SK-N-SH treated with all-trans-retinoic acid at 6 μM for 48 hours (cell line): ENCODE data around the gene PACS1.

Source experiments
- ARNTL ChIP-seq: fragments of 450-650 bp; formaldehyde crosslinking; IDR thresholded peaks from 2 replicates; pipeline ENCODE4 v1.5.0; 2020; ENCODE audit warnings: low read depth, mild to moderate bottlenecking, moderate library complexity, borderline replicate concordance
- BACH2 ChIP-seq: fragments of 250-450 bp; sonication (Bioruptor Pico); IDR thresholded peaks from 2 replicates; pipeline ENCODE4 v1.9.0; 2021; ENCODE audit warnings: mild to moderate bottlenecking, borderline replicate concordance
- OSR1 ChIP-seq: fragments of 250-450 bp; sonication (Bioruptor Pico); IDR thresholded peaks from 2 replicates; pipeline ENCODE4 v1.8.0; 2022; ENCODE audit warnings: moderate library complexity, mild to moderate bottlenecking, inconsistent platforms
- RARB ChIP-seq: fragments of 250-450 bp; sonication (Bioruptor Pico); IDR thresholded peaks from 2 replicates; pipeline ENCODE4 v1.8.0; 2021; ENCODE audit warnings: mild to moderate bottlenecking, moderate library complexity
- TCF4 ChIP-seq: fragments of 250-450 bp; sonication (Bioruptor Pico); IDR thresholded peaks from 2 replicates; pipeline ENCODE4 v1.8.0; 2021; ENCODE audit warnings: mild to moderate bottlenecking, moderate library complexity, borderline replicate concordance
- TOX ChIP-seq: fragments of 250-450 bp; sonication (Bioruptor Pico); IDR thresholded peaks from 2 replicates; pipeline ENCODE4 v1.8.0; 2021; ENCODE audit warnings: mild to moderate bottlenecking, moderate library complexity, borderline replicate concordance
- ZFP3 ChIP-seq: fragments of 250-450 bp; sonication (Bioruptor Pico); IDR thresholded peaks from 2 replicates; pipeline ENCODE4 v1.5.0; 2020; ENCODE audit warnings: mild to moderate bottlenecking, moderate library complexity
- ZFP30 ChIP-seq: fragments of 450-650 bp; formaldehyde crosslinking; IDR thresholded peaks from 2 replicates; pipeline ENCODE4 v1.5.0; 2022; ENCODE audit warnings: mild to moderate bottlenecking, moderate library complexity
- TF ChIP-seq, protein P1 (sequence below): fragments of 250-450 bp; sonication (Bioruptor Pico); IDR thresholded peaks from 2 replicates; pipeline ENCODE4 v1.5.1; 2021; ENCODE audit warnings: mild to moderate bottlenecking, moderate library complexity
- TF ChIP-seq, protein P2 (sequence below): fragments of 250-450 bp; sonication (Bioruptor Pico); IDR thresholded peaks from 2 replicates; pipeline ENCODE4 v1.8.0; 2020; ENCODE audit warnings: mild to moderate bottlenecking, moderate library complexity, borderline replicate concordance

DNA sequence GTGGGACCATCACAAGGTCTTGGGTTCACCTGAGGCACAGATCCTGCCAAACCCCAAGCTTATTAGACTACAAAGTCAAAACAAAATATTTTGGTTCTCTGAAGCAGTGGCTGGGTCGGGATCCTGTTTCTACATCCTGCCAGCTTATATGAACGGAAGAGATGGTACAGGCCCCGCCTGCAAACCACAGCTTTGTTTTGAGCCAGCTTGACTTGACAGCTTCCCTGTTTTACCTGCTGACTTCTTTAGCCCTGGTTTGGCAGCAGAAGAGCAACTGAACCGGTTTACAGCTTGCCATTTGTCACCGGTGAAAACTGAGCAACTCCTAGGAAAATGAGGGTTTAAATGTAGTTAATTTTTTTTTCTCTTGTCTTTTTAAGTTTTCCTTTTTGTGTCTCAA lies 11.4 kb downstream of the PACS1 start:
- TF ChIP-seq OSR1 (no peak), ZFP3 (CRISPR knock-in tag) (no peak), ZFP30 (CRISPR knock-in tag) (no peak), ARNTL (CRISPR knock-in tag) (no peak), RARB (CRISPR knock-in tag) (no peak), BACH2 (CRISPR knock-in tag) (no peak), TOX (no peak), TCF4 (CRISPR knock-in tag) (no peak)
- TF ChIP-seq, protein P1, sequence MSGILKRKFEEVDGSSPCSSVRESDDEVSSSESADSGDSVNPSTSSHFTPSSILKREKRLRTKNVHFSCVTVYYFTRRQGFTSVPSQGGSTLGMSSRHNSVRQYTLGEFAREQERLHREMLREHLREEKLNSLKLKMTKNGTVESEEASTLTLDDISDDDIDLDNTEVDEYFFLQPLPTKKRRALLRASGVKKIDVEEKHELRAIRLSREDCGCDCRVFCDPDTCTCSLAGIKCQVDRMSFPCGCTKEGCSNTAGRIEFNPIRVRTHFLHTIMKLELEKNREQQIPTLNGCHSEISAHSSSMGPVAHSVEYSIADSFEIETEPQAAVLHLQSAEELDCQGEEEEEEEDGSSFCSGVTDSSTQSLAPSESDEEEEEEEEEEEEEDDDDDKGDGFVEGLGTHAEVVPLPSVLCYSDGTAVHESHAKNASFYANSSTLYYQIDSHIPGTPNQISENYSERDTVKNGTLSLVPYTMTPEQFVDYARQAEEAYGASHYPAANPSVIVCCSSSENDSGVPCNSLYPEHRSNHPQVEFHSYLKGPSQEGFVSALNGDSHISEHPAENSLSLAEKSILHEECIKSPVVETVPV (CRISPR knock-in tag): no peak
- TF ChIP-seq, protein P2, sequence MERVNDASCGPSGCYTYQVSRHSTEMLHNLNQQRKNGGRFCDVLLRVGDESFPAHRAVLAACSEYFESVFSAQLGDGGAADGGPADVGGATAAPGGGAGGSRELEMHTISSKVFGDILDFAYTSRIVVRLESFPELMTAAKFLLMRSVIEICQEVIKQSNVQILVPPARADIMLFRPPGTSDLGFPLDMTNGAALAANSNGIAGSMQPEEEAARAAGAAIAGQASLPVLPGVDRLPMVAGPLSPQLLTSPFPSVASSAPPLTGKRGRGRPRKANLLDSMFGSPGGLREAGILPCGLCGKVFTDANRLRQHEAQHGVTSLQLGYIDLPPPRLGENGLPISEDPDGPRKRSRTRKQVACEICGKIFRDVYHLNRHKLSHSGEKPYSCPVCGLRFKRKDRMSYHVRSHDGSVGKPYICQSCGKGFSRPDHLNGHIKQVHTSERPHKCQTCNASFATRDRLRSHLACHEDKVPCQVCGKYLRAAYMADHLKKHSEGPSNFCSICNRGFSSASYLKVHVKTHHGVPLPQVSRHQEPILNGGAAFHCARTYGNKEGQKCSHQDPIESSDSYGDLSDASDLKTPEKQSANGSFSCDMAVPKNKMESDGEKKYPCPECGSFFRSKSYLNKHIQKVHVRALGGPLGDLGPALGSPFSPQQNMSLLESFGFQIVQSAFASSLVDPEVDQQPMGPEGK (CRISPR knock-in tag): no peak
